Measurements from ENCODE around the gene MXD4. TPM values are rescaled to one million over a fixed set of nuclear protein-coding genes. Genes with fewer than 3 reads are reported as not detected.

Gene MXD4
- total RNA-seq, 4 donors from 2014 or later = 20.4 to 29.4 (median 27.7) TPM

GRCh38 chr4:2298532-2298991 is 36.7 kb upstream of the MXD4 start:
- in situ Hi-C loops (cut with MboI; ENCODE audit: low sequenced_read_pairs in 4 of 4) = no loop called here
- TF ChIP-seq POLR2A (IDR thresholded peaks at IDR 0.05) = no peak
- TF ChIP-seq CTCF (IDR thresholded peaks at IDR 0.05 in 4 of 5, conservative IDR thresholded peaks at IDR 0.05 in 1 of 5) = no peak
- intact Hi-C loops (cut with DNase I; ENCODE audit: low total_unique reads) = no loop called here

GRCh38 chr4:2297606-2298531 is 36.0 kb upstream of the MXD4 start:
- Histone ChIP-seq H3K27ac (no peak overlapping the region), H3K36me3 (no peaks in the 10 kb centered on the region), H3K4me1 (no peaks in the 10 kb centered on the region), H3K4me3 (no peak overlapping the region), H3K27me3 (no peaks in the 10 kb centered on the region), H3K9me3 (no peaks in the 10 kb centered on the region)
- DNase-seq (no peak), ATAC-seq (no peak)
- TF ChIP-seq CTCF (IDR thresholded peaks at IDR 0.05 in 4 of 5, conservative IDR thresholded peaks at IDR 0.05 in 1 of 5) (no peak), POLR2A (IDR thresholded peaks at IDR 0.05) (no peak)
- intact Hi-C loops (cut with DNase I; ENCODE audit: low total_unique reads) (no loop called here), in situ Hi-C loops (cut with MboI; ENCODE audit: low sequenced_read_pairs in 4 of 4) (no loop called here)

More at GRCh38 chr4:2298532-2298991, 36.7 kb upstream of the MXD4 start:
- ATAC-seq (no peak), DNase-seq (no peak)
- Histone ChIP-seq H3K36me3 (no peaks in the 10 kb centered on the region), H3K4me1 (no peaks in the 10 kb centered on the region), H3K9me3 (no peaks in the 10 kb centered on the region), H3K4me3 (no peak overlapping the region), H3K27ac (no peak overlapping the region), H3K27me3 (no peaks in the 10 kb centered on the region)

- no peak for TF ChIP-seq POLR2A (IDR thresholded peaks at IDR 0.05)
- TF ChIP-seq CTCF (IDR thresholded peaks at IDR 0.05 in 4 of 5, conservative IDR thresholded peaks at IDR 0.05 in 1 of 5) = no peak
- ATAC-seq = no peak
- no peak overlapping the region for H3K4me3 ChIP-seq
These were observed 35.0 kb upstream of the MXD4 start for GRCh38 chr4:2296631-2297601.

GRCh38 chr4:2295900-2296442 is 34.1 kb upstream of the MXD4 start:
- no peak overlapping the region for H3K27ac ChIP-seq
- in situ Hi-C loops (cut with MboI; ENCODE audit: low sequenced_read_pairs in 4 of 4) (no loop called here), intact Hi-C loops (cut with DNase I; ENCODE audit: low total_unique reads) (no loop called here)
- H3K27me3 ChIP-seq = no peaks in the 10 kb centered on the region
- no peak overlapping the region for H3K4me3 ChIP-seq
- H3K4me1 ChIP-seq = no peaks in the 10 kb centered on the region
- TF ChIP-seq POLR2A (IDR thresholded peaks at IDR 0.05) (no peak), CTCF (IDR thresholded peaks at IDR 0.05 in 4 of 5, conservative IDR thresholded peaks at IDR 0.05 in 1 of 5) (no peak)
- no peak for DNase-seq
- no peak for ATAC-seq
- H3K36me3 ChIP-seq = no peaks in the 10 kb centered on the region
- no peaks in the 10 kb centered on the region for H3K9me3 ChIP-seq

More at GRCh38 chr4:2296631-2297601, 35.0 kb upstream of the MXD4 start:
- Histone ChIP-seq H3K27me3 (no peaks in the 10 kb centered on the region), H3K27ac (no peak overlapping the region), H3K4me1 (no peaks in the 10 kb centered on the region), H3K9me3 (no peaks in the 10 kb centered on the region), H3K36me3 (no peaks in the 10 kb centered on the region)
- intact Hi-C loops (cut with DNase I; ENCODE audit: low total_unique reads) = no loop called here
- in situ Hi-C loops (cut with MboI; ENCODE audit: low sequenced_read_pairs in 4 of 4) = no loop called here
- DNase-seq = no peak
